KBM-7 (cell line): ENCODE results near the gene RAX.
A peak's percentile ranks its signal among the peaks of the same experiment; 100 is the strongest.
"Not testable (repeated sequence)": the region's sequence is repeated elsewhere in the genome, so short reads cannot be mapped to it uniquely, and the experiment has no call there.

Source experiments
- DNase-seq: peaks from one replicate; pipeline ENCODE4 v3.0.0-alpha.2; 2015
- in situ Hi-C: fragments of 300-500 bp; cut with MboI; formaldehyde crosslinking; loops from 2 replicates; pipeline ENCODE4 v1.14.3; 2020; ENCODE audit warnings: low sequenced_read_pairs, low pct_unique_long_range_greater_than_20kb, mixed read lengths

RAX gene

GRCh38 chr18:59263661-59264060 lies 9.6 kb downstream of the RAX start:
- DNase-seq, result no peak
- in situ Hi-C loops, result no loop called here

- in situ Hi-C loops, DNase-seq: not testable (repeated sequence)
Observed at GRCh38 chr18:59262243-59262642, 11.0 kb downstream of the RAX start.

GRCh38 chr18:59261842-59262241 lies 11.4 kb downstream of the RAX start:
- in situ Hi-C loops, result not testable (repeated sequence)

GRCh38 chr18:59255491-59255890 lies 17.8 kb downstream of the RAX start:
- in situ Hi-C loops, DNase-seq: not testable (repeated sequence)

More at GRCh38 chr18:59261842-59262241, 11.4 kb downstream of the RAX start:
- not testable (repeated sequence) for DNase-seq

GRCh38 chr18:59249199-59249774 lies 24.0 kb downstream of the RAX start:
- in situ Hi-C loops, result no loop called here
- peak; percentile 63 for DNase-seq

DNA sequence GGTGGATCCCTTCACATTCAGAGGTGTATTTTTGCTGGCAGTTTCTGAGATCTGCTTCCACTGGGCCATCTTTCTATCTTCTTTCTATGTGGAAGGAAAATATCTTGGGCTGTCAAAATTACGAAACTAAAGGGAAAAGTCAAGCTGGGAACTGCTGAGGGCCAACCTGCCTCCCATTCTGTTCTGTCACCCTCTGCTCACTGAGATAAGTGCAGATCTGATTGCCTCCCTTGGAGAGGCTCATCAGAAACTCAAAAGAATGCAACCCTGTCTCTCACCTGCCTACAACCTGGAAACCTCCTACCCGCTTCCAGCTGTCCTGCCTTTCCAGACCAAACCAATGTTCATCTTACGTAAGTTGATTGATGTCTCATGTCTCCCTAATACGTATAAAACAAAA lies 26.5 kb downstream of the RAX start:
- in situ Hi-C loops, result no loop called here
- no peak for DNase-seq

- in situ Hi-C loops, result no loop called here
- DNase-seq, result no peak
Observed at GRCh38 chr18:59242906-59243305, 30.3 kb downstream of the RAX start.

GRCh38 chr18:59239642-59240041 lies 33.6 kb downstream of the RAX start:
- no peak for DNase-seq
- in situ Hi-C loops, result no loop called here

DNA sequence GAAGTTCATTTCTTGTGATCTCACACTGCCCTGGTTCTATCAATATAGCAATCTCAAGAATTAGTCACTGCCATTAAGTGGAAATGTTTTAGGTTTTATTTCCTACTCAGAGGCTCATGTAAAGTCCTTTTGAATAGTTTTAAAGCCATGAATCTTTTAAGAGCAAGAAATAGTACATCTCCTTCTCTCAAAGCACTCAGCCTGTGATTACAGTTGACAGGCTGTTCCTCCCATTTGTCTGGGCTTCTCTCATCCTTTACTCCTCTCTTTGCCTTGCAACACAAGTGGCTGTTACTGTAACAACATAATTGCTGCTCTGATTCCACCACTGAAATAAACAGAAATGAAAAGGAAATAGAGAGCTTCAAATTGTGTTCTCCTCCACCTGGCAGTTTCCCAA lies 34.9 kb downstream of the RAX start:
- in situ Hi-C loops, result no loop called here

GRCh38 chr18:59233017-59233410 lies 40.2 kb downstream of the RAX start:
- in situ Hi-C loops, result no loop called here
- DNase-seq, result no peak

More for the DNA sequence above, 34.9 kb downstream of the RAX start:
- no peak for DNase-seq

GRCh38 chr18:59232309-59233016 lies 40.8 kb downstream of the RAX start:
- DNase-seq, result no peak
- in situ Hi-C loops, result no loop called here

DNA sequence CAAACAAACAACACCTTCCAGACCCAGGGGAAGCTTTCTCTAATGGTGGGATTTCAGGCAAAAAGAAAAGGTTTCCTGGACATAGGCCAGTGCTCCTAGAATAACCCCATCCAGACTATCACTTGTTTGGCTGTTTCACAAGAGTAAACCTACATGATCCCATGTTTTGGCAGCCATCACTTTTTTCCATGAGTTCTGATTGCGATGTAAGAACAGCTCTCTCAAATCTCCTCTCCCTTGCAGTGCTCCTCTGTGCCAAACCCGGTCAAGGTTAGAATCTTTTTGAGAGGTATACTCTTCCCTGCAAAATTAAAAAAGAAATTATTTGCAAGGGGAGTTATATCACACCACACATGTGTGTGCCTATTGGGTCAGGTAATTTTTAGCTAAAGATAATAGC lies 41.4 kb downstream of the RAX start:
- in situ Hi-C loops, result no loop called here
- no peak for DNase-seq

DNA sequence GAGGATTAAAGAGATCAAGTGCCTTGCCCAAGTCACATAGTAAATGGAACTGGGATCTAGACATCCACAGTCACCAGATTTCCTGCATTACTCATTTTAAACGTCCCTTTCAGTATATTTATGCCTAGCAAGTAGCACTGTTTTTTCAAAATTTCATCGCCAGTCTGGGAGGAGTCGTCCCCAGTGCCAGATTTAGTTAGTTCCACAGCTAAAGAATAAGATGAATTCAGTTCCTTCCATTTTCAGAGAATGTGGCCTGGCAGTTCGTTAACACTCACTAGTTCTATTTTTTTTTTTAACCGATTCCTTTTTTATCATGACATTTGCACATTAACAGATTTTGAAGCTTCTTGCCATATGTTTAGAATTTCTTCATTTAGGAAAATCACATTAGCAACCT lies 42.1 kb downstream of the RAX start:
- in situ Hi-C loops, result no loop called here
- no peak for DNase-seq

DNA sequence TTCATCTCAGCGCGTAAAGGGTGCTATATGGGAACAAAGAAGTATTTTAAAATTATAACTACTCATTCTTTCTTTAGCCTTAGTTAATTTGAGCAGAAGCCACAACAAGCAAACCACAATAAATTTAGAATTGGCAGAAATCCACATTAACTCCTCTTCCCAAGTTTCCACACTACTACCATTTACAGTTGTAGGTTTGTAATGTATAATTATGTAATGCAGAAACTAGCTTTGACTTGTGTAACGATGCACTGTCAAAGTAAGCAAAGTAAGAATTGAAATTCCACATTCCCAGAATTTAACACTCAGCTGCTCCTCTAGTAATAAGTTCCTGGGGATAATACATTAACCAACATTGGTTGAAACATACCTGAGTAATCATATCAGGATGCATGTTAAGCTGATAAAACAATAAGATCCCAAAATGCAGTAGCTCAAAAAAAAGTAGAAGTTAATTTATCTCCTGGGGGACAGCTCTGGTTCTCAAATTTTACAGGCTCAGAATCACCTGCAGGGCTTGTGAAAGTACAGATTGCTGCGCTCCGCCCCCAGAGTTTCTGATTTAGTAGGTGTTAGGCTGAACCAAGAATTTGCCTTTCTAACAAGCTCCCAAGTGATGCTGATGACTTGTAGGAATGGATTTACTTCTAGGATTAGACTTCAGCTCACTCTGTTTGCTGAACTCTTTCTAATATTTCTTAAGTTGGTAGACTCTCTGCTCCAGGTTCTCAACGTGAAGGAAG lies 43.4 kb downstream of the RAX start:
- in situ Hi-C loops, result no loop called here
- no peak for DNase-seq

DNA sequence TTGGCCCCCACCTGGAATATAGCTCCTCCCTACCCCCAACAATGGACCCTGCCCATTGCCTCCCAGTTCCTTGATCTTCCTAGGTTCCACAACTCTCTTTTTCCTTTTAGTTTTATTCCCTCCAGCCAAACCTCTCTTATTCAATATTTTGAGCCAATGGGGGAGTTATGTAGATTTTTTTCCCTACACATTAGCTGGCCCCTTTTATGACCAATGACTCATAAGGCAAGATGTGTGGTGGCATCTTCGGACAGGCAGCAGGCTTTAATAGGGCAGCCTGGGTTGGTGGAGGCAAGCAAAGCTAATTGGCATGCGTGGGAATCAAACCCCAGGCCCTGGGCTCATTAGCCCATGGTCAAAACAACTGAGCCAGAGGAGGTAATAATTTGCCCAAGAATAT lies 44.1 kb downstream of the RAX start:
- no peak for DNase-seq
- in situ Hi-C loops, result no loop called here

GRCh38 chr18:59228351-59228750 lies 44.9 kb downstream of the RAX start:
- DNase-seq, result no peak
- in situ Hi-C loops, result no loop called here

GRCh38 chr18:59222341-59222740 lies 50.9 kb downstream of the RAX start:
- in situ Hi-C loops, result no loop called here
- DNase-seq, result no peak

DNA sequence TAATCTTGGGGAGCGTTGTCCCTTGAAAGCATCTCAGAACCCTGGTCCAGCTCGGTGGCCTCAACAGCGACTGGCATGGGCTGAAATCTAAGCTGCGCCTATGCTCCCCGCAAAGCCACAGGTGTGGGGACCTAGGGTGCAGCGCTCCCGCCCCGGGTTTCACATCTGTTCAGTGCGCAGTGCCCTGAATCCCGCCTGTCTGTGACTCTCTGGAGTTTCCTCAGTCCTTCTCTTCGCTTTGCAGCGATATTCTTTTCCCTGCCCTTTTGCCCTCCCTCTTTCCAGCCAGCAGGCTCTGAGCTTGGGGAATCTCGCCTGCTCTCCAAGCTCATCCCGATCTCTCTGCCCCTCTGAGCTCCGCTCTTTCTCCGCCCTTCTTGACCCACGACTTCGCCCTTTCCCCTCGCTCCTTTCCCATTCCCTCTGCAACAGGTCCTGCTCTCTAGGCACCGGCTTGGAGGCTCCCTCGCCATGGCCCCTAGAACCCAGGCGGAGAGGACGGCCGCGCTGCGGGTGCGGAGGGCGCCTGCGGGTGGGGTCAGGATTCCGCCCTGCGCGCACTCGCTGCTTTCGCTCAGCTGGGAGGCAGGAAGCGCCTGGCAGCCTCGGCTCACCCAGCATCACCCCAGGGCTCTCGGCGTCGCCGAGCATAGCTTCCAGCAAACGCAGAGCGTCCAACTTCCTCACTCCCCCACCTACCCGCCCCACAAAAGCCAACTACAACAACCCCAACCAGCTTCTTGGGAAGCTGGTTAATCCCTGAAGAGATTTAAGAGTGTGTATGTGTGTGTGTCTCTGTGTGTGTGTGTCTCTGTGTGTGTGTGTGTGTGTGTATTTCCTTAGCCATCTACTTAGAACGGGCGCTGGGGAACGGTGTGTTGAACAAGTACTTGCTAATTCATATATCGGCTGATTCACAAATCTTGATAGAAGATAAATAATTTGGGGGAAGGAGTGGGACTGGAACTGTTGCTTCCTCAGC lies 52.2 kb downstream of the RAX start:
- no peak for DNase-seq
- in situ Hi-C loops, result no loop called here

- in situ Hi-C loops, result no loop called here
- DNase-seq, result no peak
Observed at GRCh38 chr18:59220164-59220783, 53.0 kb downstream of the RAX start.
